ENCODE data around the gene PORCN.

GRCh38 chrX:48548871-48549270 is 40.1 kb downstream of the PORCN start:
- TF ChIP-seq CTCF (IDR thresholded peaks at IDR 0.05 in 8 of 11, conservative IDR thresholded peaks at IDR 0.05 in 3 of 11) (no peak), POLR2AphosphoS5 (IDR thresholded peaks at IDR 0.05) (no peak), POLR2A (IDR thresholded peaks at IDR 0.05) (no peak)
